Fibroblast of lung (primary cell): ENCODE data around the gene ADA. TPM values are rescaled to one million over a fixed set of nuclear protein-coding genes. Genes with fewer than 3 reads are reported as not detected.
"Not testable (repeated sequence)": the region's sequence is repeated elsewhere in the genome, so short reads cannot be mapped to it uniquely, and the experiment has no call there.

Experiments used
- DNase-seq, 2 donors: peaks; one replicate each; pipeline versions ENCODE4 v3.0.0 to v3.0.0-alpha.2; 2010; ENCODE audit warnings: low read depth in 2 of 2
- H2AFZ ChIP-seq: 2 replicates; pipeline ENCODE4 v1.5.1; 2012; ENCODE audit warnings: low read length, control low read depth, inconsistent platforms
- H3K27ac ChIP-seq: 2 replicates; pipeline ENCODE4 v1.5.1; 2011; ENCODE audit warnings: low read length, control low read depth; ENCODE audit not compliant: insufficient read depth
- H3K27me3 ChIP-seq: 2 replicates; pipeline ENCODE4 v1.5.1; 2011; ENCODE audit warnings: mild to moderate bottlenecking, low read length; ENCODE audit not compliant: control insufficient read depth, insufficient read depth
- H3K36me3 ChIP-seq: 2 replicates; pipeline ENCODE4 v1.5.1; 2011; ENCODE audit warnings: low read length; ENCODE audit not compliant: control insufficient read depth, insufficient read depth
- H3K4me1 ChIP-seq: 2 replicates; pipeline ENCODE4 v1.5.1; 2011; ENCODE audit warnings: low read length; ENCODE audit not compliant: control insufficient read depth, insufficient read depth; ENCODE audit errors: extremely low read depth
- H3K4me2 ChIP-seq: 2 replicates; pipeline ENCODE4 v1.5.1; 2011; ENCODE audit warnings: low read length, control low read depth; ENCODE audit not compliant: insufficient read depth; ENCODE audit errors: extremely low read depth
- H3K4me3 ChIP-seq, 4 experiments: fragments of 200-600 bp in 1 of 4; sonication (generic) in 1 of 4; replicated peaks in 1 of 4; 2 replicates each; pipeline ENCODE4 v1.5.1; 2011 to 2016; ENCODE audit warnings: low read length in 4 of 4, low read depth in 3 of 4, mild to moderate bottlenecking in 3 of 4, control low read depth in 2 of 4, inconsistent platforms in 1 of 4, mixed read lengths in 1 of 4; ENCODE audit not compliant: insufficient read depth in 1 of 4; ENCODE audit errors: control extremely low read depth in 1 of 4
- H3K79me2 ChIP-seq: 2 replicates; pipeline ENCODE4 v1.5.1; 2012; ENCODE audit warnings: mild to moderate bottlenecking, low read length, inconsistent platforms; ENCODE audit not compliant: control insufficient read depth, insufficient read depth
- H3K9ac ChIP-seq: 2 replicates; pipeline ENCODE4 v1.5.1; 2011; ENCODE audit warnings: mild to moderate bottlenecking, low read length, control low read depth; ENCODE audit not compliant: insufficient read depth
- H3K9me3 ChIP-seq: 2 replicates; pipeline ENCODE4 v1.5.1; 2012; ENCODE audit warnings: low read depth, low read length; ENCODE audit not compliant: control insufficient read depth, insufficient read depth
- H4K20me1 ChIP-seq: 2 replicates; pipeline ENCODE4 v1.5.1; 2011; ENCODE audit warnings: low read length; ENCODE audit not compliant: control insufficient read depth, insufficient read depth; ENCODE audit errors: extremely low read depth
- CTCF ChIP-seq, 2 donors: IDR thresholded peaks in 1 of 2; conservative IDR thresholded peaks in 1 of 2; 1 replicate in 1 of 2; 2 replicates in 1 of 2; pipeline ENCODE4 v1.5.1; 2011 to 2012; ENCODE audit warnings: low read length in 2 of 2, control low read depth in 1 of 2, inconsistent platforms in 1 of 2, low read depth in 1 of 2, mild to moderate bottlenecking in 1 of 2
- EZH2 ChIP-seq: IDR thresholded peaks from 2 replicates; pipeline ENCODE4 v1.5.1; 2012; ENCODE audit warnings: low read length, control low read depth, mild to moderate bottlenecking; ENCODE audit errors: missing control alignments
- polyA plus RNA-seq, 2 donors: library from polyadenylated mRNA; depleted of rRNA in 1 of 2; stranded (reverse) in 1 of 2; unstranded in 1 of 2; fragments of >200 nt; gene quantifications; 2 replicates each; pipeline ENCODE4 v1.2.1, GENCODE V29; 2011 to 2012; ENCODE audit warnings: missing spikeins in 1 of 2
- total RNA-seq: library from RNA; depleted of rRNA; stranded (reverse); fragments of >200 nt; gene quantifications from 2 replicates; pipeline ENCODE4 v1.2.1, GENCODE V29; 2014

ADA gene
- total and polyA plus RNA-seq, 2 donors (not counting 1 experiment from before 2014, with no cell fraction given), result 5.4 to 21.9 TPM

GRCh38 chr20:44589537-44589936 lies 62.0 kb downstream of the ADA start:
- Histone ChIP-seq H3K4me3 (no peak overlapping the region), H4K20me1 (no peaks in the 10 kb centered on the region)

GRCh38 chr20:44588321-44588720 lies 63.2 kb downstream of the ADA start:
- H3K4me3 ChIP-seq, H4K20me1 ChIP-seq, H3K9ac ChIP-seq, H3K36me3 ChIP-seq, H3K27me3 ChIP-seq, H3K27ac ChIP-seq, H2AFZ ChIP-seq, H3K9me3 ChIP-seq, H3K4me2 ChIP-seq, DNase-seq: not testable (repeated sequence)
- peaks cover 13% of the 10 kb centered on the region for H3K4me1 ChIP-seq
- H3K79me2 ChIP-seq, result peaks cover 41% of the 10 kb centered on the region

More at GRCh38 chr20:44589537-44589936, 62.0 kb downstream of the ADA start:
- Histone ChIP-seq H2AFZ (no peak overlapping the region), H3K27ac (no peak overlapping the region), H3K79me2 (peaks cover 29% of the 10 kb centered on the region), H3K36me3 (peaks cover 6% of the 10 kb centered on the region), H3K4me1 (peaks cover 18% of the 10 kb centered on the region), H3K27me3 (no peaks in the 10 kb centered on the region), H3K9me3 (no peaks in the 10 kb centered on the region), H3K4me2 (no peak overlapping the region), H3K9ac (no peak overlapping the region)
- DNase-seq, result peak in 1 of 2 donors; percentile 52
- no peak for TF ChIP-seq CTCF (conservative IDR thresholded peaks at IDR 0.05 in 1 of 2, IDR thresholded peaks at IDR 0.05 in 1 of 2; ENCODE audit: low read depth in 1 of 2, low read length in 2 of 2)
- TF ChIP-seq EZH2, result no peak

- H3K4me1 ChIP-seq, result peaks cover 13% of the 10 kb centered on the region
- no peaks in the 10 kb centered on the region for H4K20me1 ChIP-seq
- H3K9ac ChIP-seq, result no peak overlapping the region
- DNase-seq, result peak in 1 of 2 donors; percentile 37
- peaks cover 4% of the 10 kb centered on the region for H3K36me3 ChIP-seq
- no peaks in the 10 kb centered on the region for H3K9me3 ChIP-seq
- TF ChIP-seq CTCF (conservative IDR thresholded peaks at IDR 0.05 in 1 of 2, IDR thresholded peaks at IDR 0.05 in 1 of 2; ENCODE audit: low read depth in 1 of 2, low read length in 2 of 2) (no peak), EZH2 (no peak)
- no peaks in the 10 kb centered on the region for H3K27me3 ChIP-seq
- H3K79me2 ChIP-seq, result peaks cover 47% of the 10 kb centered on the region
- peak overlapping the region; percentile 54 for H3K4me2 ChIP-seq
- peak overlapping the region in 1 of 4 experiments; percentile 72 for H3K4me3 ChIP-seq
- H2AFZ ChIP-seq, result no peak overlapping the region
- H3K27ac ChIP-seq, result no peak overlapping the region
These were observed 64.2 kb downstream of the ADA start for GRCh38 chr20:44587035-44587980.
